GM19239 (cell line): ENCODE measurements around the gene KCNMB1.
"Not testable (repeated sequence)": the region's sequence is repeated elsewhere in the genome, so short reads cannot be mapped to it uniquely, and the experiment has no call there.

Experiments
- DNase-seq: peaks from one replicate; pipeline ENCODE4 v3.0.0; 2011; ENCODE audit warnings: low spot score; ENCODE audit not compliant: insufficient read length
- FAIRE-seq: peaks from 2 replicates; lab custom pipeline; 2011; peaks lifted over from hg19 to GRCh38; lab: Jason Lieb, UNC

KCNMB1 gene

GRCh38 chr5:170380361-170380951 is 8.7 kb downstream of the KCNMB1 start:
- no peak for FAIRE-seq

GRCh38 chr5:170378740-170379139 is 10.4 kb downstream of the KCNMB1 start:
- DNase-seq (no peak), FAIRE-seq (no peak)

More at GRCh38 chr5:170380361-170380951, 8.7 kb downstream of the KCNMB1 start:
- no peak for DNase-seq

GRCh38 chr5:170377027-170377426 is 12.1 kb downstream of the KCNMB1 start:
- no peak for FAIRE-seq
- no peak for DNase-seq

GRCh38 chr5:170376526-170376925 is 12.6 kb downstream of the KCNMB1 start:
- FAIRE-seq, DNase-seq: not testable (repeated sequence)

GRCh38 chr5:170375283-170375682 is 13.9 kb downstream of the KCNMB1 start:
- FAIRE-seq (no peak), DNase-seq (no peak)

GRCh38 chr5:170372971-170373370 is 16.2 kb downstream of the KCNMB1 start:
- no peak for FAIRE-seq
- no peak for DNase-seq

- DNase-seq (no peak), FAIRE-seq (no peak)
Observed at GRCh38 chr5:170368586-170368985, 20.6 kb downstream of the KCNMB1 start.

GRCh38 chr5:170366276-170366675 is 22.9 kb downstream of the KCNMB1 start:
- FAIRE-seq (no peak), DNase-seq (no peak)

GRCh38 chr5:170365831-170366230 is 23.3 kb downstream of the KCNMB1 start:
- no peak for FAIRE-seq
- no peak for DNase-seq

GRCh38 chr5:170365011-170365410 is 24.2 kb downstream of the KCNMB1 start:
- DNase-seq (no peak), FAIRE-seq (no peak)

- DNase-seq (no peak), FAIRE-seq (no peak)
Observed at GRCh38 chr5:170363671-170364070, 25.5 kb downstream of the KCNMB1 start.

GRCh38 chr5:170362656-170363055 is 26.5 kb downstream of the KCNMB1 start:
- DNase-seq (no peak), FAIRE-seq (no peak)

GRCh38 chr5:170362102-170362501 is 27.1 kb downstream of the KCNMB1 start:
- no peak for FAIRE-seq
- no peak for DNase-seq

GRCh38 chr5:170361616-170362015 is 27.6 kb downstream of the KCNMB1 start:
- FAIRE-seq (no peak), DNase-seq (no peak)

- DNase-seq (no peak), FAIRE-seq (no peak)
Observed at GRCh38 chr5:170361116-170361515, 28.1 kb downstream of the KCNMB1 start.

GRCh38 chr5:170360709-170361108 is 28.5 kb downstream of the KCNMB1 start:
- no peak for DNase-seq
- FAIRE-seq = no peak

- no peak for DNase-seq
- no peak for FAIRE-seq
Observed at GRCh38 chr5:170357955-170358444, 31.2 kb downstream of the KCNMB1 start.

GRCh38 chr5:170355601-170356098 is 33.5 kb downstream of the KCNMB1 start:
- DNase-seq (no peak), FAIRE-seq (no peak)

- FAIRE-seq = no peak
- no peak for DNase-seq
Observed at GRCh38 chr5:170353961-170354360, 35.2 kb downstream of the KCNMB1 start.

GRCh38 chr5:170353011-170353761 is 36.0 kb downstream of the KCNMB1 start:
- FAIRE-seq = no peak
- no peak for DNase-seq

- DNase-seq = no peak
- no peak for FAIRE-seq
Observed at GRCh38 chr5:170348137-170348633, 41.0 kb downstream of the KCNMB1 start.
